A673 (cell line): ENCODE results near the gene PLXDC2. TPM values are rescaled to one million over a fixed set of nuclear protein-coding genes. Genes with fewer than 3 reads are reported as not detected.

Experiments used
- BruUV-seq: library from RNA; stranded (reverse); fragments of 400-500 nt; replicated peaks from 2 replicates; lab custom pipeline; 2021; lab: Mats Ljungman, UMichigan
- CTCF ChIA-PET: fragments of 300-600 bp; sonication (Branson Sonifier 250); formaldehyde crosslinking; loops from one replicate; lab custom pipeline; 2022; ENCODE audit warnings: antibody characterized with exemption; lab: Charles Lee
- POLR2A ChIA-PET: fragments of 300-600 bp; sonication (Branson Sonifier 250); formaldehyde crosslinking; loops from one replicate; lab custom pipeline; 2022; ENCODE audit warnings: antibody characterized with exemption; ENCODE audit not compliant: low non-redundant PET; lab: Charles Lee
- DNase-seq: peaks from one replicate; pipeline ENCODE4 v3.0.0-alpha.2; 2015; ENCODE audit warnings: low spot score
- H3K27ac ChIP-seq: fragments of 200-600 bp; sonication (generic); 2 replicates; pipeline ENCODE4 v1.5.1; 2016; ENCODE audit warnings: mixed run types, low read depth, mild to moderate bottlenecking, mixed read lengths, antibody characterized with exemption, low read length; ENCODE audit not compliant: poor library complexity, severe bottlenecking
- H3K27me3 ChIP-seq: fragments of 200-600 bp; sonication (generic); replicated peaks from 2 replicates; pipeline ENCODE4 v1.6.1; 2017; ENCODE audit warnings: mixed run types, low read depth, mild to moderate bottlenecking, mixed read lengths, antibody characterized with exemption, low read length; ENCODE audit not compliant: insufficient read depth, poor library complexity
- H3K36me3 ChIP-seq: fragments of 200-600 bp; sonication (generic); 2 replicates; pipeline ENCODE4 v1.6.1; 2016; ENCODE audit warnings: mixed run types, mild to moderate bottlenecking, mixed read lengths, antibody characterized with exemption, low read length; ENCODE audit not compliant: insufficient read depth, poor library complexity, severe bottlenecking
- H3K4me1 ChIP-seq: fragments of 200-600 bp; sonication (generic); 2 replicates; pipeline ENCODE4 v1.6.1; 2017; ENCODE audit warnings: mixed run types, mild to moderate bottlenecking, mixed read lengths, antibody characterized with exemption, low read length; ENCODE audit not compliant: insufficient read depth, poor library complexity, severe bottlenecking
- H3K4me3 ChIP-seq: fragments of 200-600 bp; sonication (generic); 2 replicates; pipeline ENCODE4 v1.5.1; 2016; ENCODE audit warnings: low read depth, mixed run types, mild to moderate bottlenecking, mixed read lengths, low read length; ENCODE audit not compliant: poor library complexity, severe bottlenecking
- H3K9me3 ChIP-seq: fragments of 200-600 bp; sonication (generic); 2 replicates; pipeline ENCODE4 v1.6.1; 2016; ENCODE audit warnings: mixed run types, low read depth, mild to moderate bottlenecking, mixed read lengths, antibody characterized with exemption, low read length; ENCODE audit not compliant: poor library complexity, severe bottlenecking
- CTCF ChIP-seq: fragments of 300-800, 200-600 bp; sonication (generic); conservative IDR thresholded peaks from 2 replicates; pipeline ENCODE4 v1.5.1; 2017; ENCODE audit warnings: low read depth, mild to moderate bottlenecking, antibody characterized with exemption, low read length, moderate library complexity, mixed read lengths
- EZH2 ChIP-seq: fragments of 200-600 bp; sonication (generic); IDR thresholded peaks from 2 replicates; pipeline ENCODE4 v1.6.1; 2017; ENCODE audit warnings: borderline replicate concordance, low read depth, mild to moderate bottlenecking, mixed read lengths, antibody characterized with exemption, low read length; ENCODE audit not compliant: poor library complexity, severe bottlenecking
- intact Hi-C: fragments of 100-400 bp; cut with micrococcal nuclease; formaldehyde crosslinking; loops from one replicate; pipeline ENCODE4 v1.10.0; 2022; ENCODE audit not compliant: unreplicated experiment
- total RNA-seq: library from RNA; stranded (reverse); gene quantifications from 2 replicates; pipeline ENCODE4 v1.2.3, GENCODE V29; 2021

PLXDC2 gene
- total RNA-seq, 1 experiment from 2014 or later: 74.8 TPM

- H3K36me3 ChIP-seq: no peaks in the 10 kb centered on the region
- no TSS peak for BruUV-seq
- no peaks in the 10 kb centered on the region for H3K9me3 ChIP-seq
- H3K27ac ChIP-seq: no peak overlapping the region
- H3K4me1 ChIP-seq: no peaks in the 10 kb centered on the region
- intact Hi-C loops: no loop called here
- H3K4me3 ChIP-seq: no peak overlapping the region
- POLR2A ChIA-PET: no interaction called here
- H3K27me3 ChIP-seq: no peaks in the 10 kb centered on the region
- CTCF ChIA-PET: no interaction called here
- TF ChIP-seq CTCF: no peak
- no peak for DNase-seq
Measured at GRCh38 chr10:20254078-20254477, 437.8 kb downstream of the PLXDC2 start.

- BruUV-seq: no TSS peak
- DNase-seq: no peak
- Histone ChIP-seq H3K27me3 (no peaks in the 10 kb centered on the region), H3K36me3 (no peaks in the 10 kb centered on the region), H3K4me3 (no peak overlapping the region), H3K27ac (no peak overlapping the region), H3K4me1 (no peaks in the 10 kb centered on the region), H3K9me3 (no peaks in the 10 kb centered on the region)
- POLR2A ChIA-PET: no interaction called here
- TF ChIP-seq EZH2: no peak
- TF ChIP-seq CTCF: no peak
- CTCF ChIA-PET: no interaction called here
- intact Hi-C loops: no loop called here
Measured at GRCh38 chr10:20254497-20254896, 438.3 kb downstream of the PLXDC2 start.

GRCh38 chr10:20256969-20257368 is 440.7 kb downstream of the PLXDC2 start:
- no peaks in the 10 kb centered on the region for H3K9me3 ChIP-seq
- no peaks in the 10 kb centered on the region for H3K27me3 ChIP-seq
- no peaks in the 10 kb centered on the region for H3K4me1 ChIP-seq
- no peak overlapping the region for H3K27ac ChIP-seq
- POLR2A ChIA-PET: no interaction called here
- CTCF ChIA-PET: no interaction called here
- intact Hi-C loops: no loop called here
- TF ChIP-seq CTCF (no peak), EZH2 (no peak)
- no peaks in the 10 kb centered on the region for H3K36me3 ChIP-seq
- BruUV-seq: no TSS peak
- no peak for DNase-seq
- H3K4me3 ChIP-seq: no peak overlapping the region
